NCI-H510A (cell line): ENCODE measurements around the gene HPSE2.
"Not testable (repeated sequence)": the region's sequence is repeated elsewhere in the genome, so short reads cannot be mapped to it uniquely, and the experiment has no call there.

Experiments
- DNase-seq: peaks from one replicate; lab custom pipeline; 2025; lab: John Stamatoyannopoulos, UW

HPSE2 gene

GRCh38 chr10:99235658-99236626 is at the start of gene HPSE2:
Gene HPSE2 (minus strand): TSS chr10:99235852.
- DNase-seq: no peak

- DNase-seq: no peak
Observed at GRCh38 chr10:99280472-99280871, 44.8 kb upstream of the HPSE2 start.

GRCh38 chr10:99279626-99280111 is 44.0 kb upstream of the HPSE2 start:
- DNase-seq: no peak

- no peak for DNase-seq
Observed at GRCh38 chr10:99276848-99277486, 41.3 kb upstream of the HPSE2 start.

GRCh38 chr10:99266383-99266782 is 30.7 kb upstream of the HPSE2 start:
- DNase-seq: no peak

GRCh38 chr10:99248824-99249223 is 13.2 kb upstream of the HPSE2 start:
- no peak for DNase-seq

- not testable (repeated sequence) for DNase-seq
Observed at GRCh38 chr10:99247893-99248292, 12.2 kb upstream of the HPSE2 start.

GRCh38 chr10:99236627-99237309 is 1.1 kb upstream of the HPSE2 start:
- no peak for DNase-seq

- DNase-seq: no peak
Observed at GRCh38 chr10:99234791-99235657, 628 bp downstream of the HPSE2 start.

GRCh38 chr10:99234041-99234790 is 1.4 kb downstream of the HPSE2 start:
- DNase-seq: peak; percentile 22

GRCh38 chr10:99233689-99234037 is 2.0 kb downstream of the HPSE2 start:
- DNase-seq: no peak

- DNase-seq: no peak
Observed at GRCh38 chr10:99233000-99233688, 2.5 kb downstream of the HPSE2 start.

- no peak for DNase-seq
Observed at GRCh38 chr10:99232360-99232999, 3.2 kb downstream of the HPSE2 start.

- no peak for DNase-seq
Observed at GRCh38 chr10:99224766-99225165, 10.9 kb downstream of the HPSE2 start.

- DNase-seq: no peak
Observed at GRCh38 chr10:99207340-99207739, 28.3 kb downstream of the HPSE2 start.

GRCh38 chr10:99203310-99203709 is 32.3 kb downstream of the HPSE2 start:
- DNase-seq: no peak

GRCh38 chr10:99172950-99173349 is 62.7 kb downstream of the HPSE2 start:
- DNase-seq: no peak

- DNase-seq: no peak
Observed at GRCh38 chr10:99172128-99172738, 63.4 kb downstream of the HPSE2 start.

GRCh38 chr10:99170116-99170675 is 65.5 kb downstream of the HPSE2 start:
- DNase-seq: no peak
